IPS-18c (cell line): Measurements from ENCODE around the gene TCOF1.
"Not testable (repeated sequence)": the region's sequence is repeated elsewhere in the genome, so short reads cannot be mapped to it uniquely, and the experiment has no call there.

Source experiments
- H3K4me3 ChIP-seq: 2 replicates; pipeline ENCODE4 v1.7.0; 2013; ENCODE audit warnings: low read depth, mild to moderate bottlenecking, low read length, moderate library complexity; ENCODE audit not compliant: insufficient read depth
- H3K9me3 ChIP-seq: one replicate; pipeline ENCODE4 v1.6.1; 2013; ENCODE audit warnings: mild to moderate bottlenecking, low read length, moderate library complexity; ENCODE audit not compliant: control insufficient read depth, insufficient read depth

The TCOF1 gene

GRCh38 chr5:150422075-150422474 lies 64.6 kb downstream of the TCOF1 start:
- Histone ChIP-seq H3K4me3 (no peak overlapping the region), H3K9me3 (no peaks in the 10 kb centered on the region)

DNA sequence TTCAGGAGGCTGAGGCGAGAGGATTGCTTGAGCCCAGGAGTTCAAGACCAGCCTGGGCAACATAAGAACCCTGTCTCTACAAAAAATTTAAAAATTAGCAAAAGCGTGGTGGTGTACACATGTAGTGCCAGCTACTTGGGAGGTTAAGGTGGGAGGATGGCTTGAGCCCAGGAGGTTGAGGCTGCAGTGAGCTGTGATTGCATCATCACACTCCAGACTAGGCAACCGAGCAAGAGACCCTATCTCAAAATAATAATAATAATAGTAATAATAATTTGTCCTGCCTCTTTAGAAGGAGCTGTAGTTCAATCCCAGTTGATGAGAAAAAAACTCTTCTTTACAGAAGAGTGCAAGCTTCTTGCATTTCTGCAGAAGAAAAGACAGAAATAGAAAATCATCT lies 65.3 kb downstream of the TCOF1 start:
- H3K9me3 ChIP-seq = no peaks in the 10 kb centered on the region
- no peak overlapping the region for H3K4me3 ChIP-seq

DNA sequence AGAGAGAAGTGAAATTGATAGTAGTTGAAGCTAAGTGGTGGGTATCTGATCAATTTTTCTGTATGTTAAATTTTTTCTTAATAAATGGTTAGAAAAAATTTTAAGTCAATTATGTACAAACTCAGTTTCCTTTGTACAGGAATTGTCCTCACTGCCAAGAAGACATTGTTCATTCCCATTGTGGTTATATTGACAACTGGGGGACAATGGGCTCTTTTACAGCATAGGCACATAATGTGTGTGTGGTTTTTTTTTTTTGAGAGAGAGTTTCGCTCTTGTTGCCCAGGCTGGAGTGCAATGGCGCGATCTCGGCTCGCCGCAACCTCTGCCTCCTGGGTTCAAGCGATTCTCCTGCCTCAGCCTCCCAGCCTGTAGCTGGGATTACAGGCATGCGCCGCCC lies 68.7 kb downstream of the TCOF1 start:
- not testable (repeated sequence) for H3K4me3 ChIP-seq, H3K9me3 ChIP-seq

DNA sequence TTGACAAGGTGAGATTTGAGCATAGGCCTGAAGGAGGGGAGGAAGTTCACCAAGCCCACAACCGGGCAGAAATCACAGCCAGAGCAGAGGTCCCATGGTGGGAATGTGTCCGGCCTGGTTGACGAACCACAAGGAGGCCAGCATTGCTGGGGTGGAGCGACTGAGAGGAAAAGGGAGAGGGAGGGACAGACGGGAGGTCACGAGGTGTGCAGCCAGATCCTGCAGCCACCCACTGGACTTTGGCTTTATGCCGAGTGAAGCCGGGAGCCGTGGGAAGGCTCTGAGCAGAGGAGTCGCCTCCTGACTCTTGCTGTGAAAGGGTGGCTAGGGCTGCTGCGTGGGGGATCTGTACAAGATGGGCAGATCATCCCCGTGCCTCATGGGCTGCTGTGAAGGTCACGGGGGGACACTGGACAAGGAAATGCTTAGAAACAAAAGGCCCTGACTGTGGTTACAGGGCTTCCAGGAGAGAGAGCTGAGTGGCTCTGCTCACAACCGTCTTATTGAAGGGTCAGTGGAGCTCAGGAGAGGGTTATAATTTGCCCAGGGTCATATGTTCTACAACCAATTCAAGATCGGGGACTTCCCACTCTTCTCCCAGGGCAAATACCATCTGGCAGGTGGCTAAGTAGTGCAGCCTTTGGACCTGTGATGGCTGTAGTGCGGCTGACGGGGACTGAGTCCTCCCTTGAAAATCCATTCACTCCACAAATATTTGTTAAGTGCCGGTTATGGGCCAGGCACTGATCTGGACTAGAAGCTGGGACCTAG lies 70.8 kb downstream of the TCOF1 start:
- Histone ChIP-seq H3K9me3 (no peaks in the 10 kb centered on the region), H3K4me3 (no peak overlapping the region)

GRCh38 chr5:150428978-150429377 lies 71.5 kb downstream of the TCOF1 start:
- H3K9me3 ChIP-seq = no peaks in the 10 kb centered on the region
- H3K4me3 ChIP-seq = no peak overlapping the region

GRCh38 chr5:150429410-150429873 lies 71.9 kb downstream of the TCOF1 start:
- Histone ChIP-seq H3K9me3 (no peaks in the 10 kb centered on the region), H3K4me3 (no peak overlapping the region)

- no peak overlapping the region for H3K4me3 ChIP-seq
- no peaks in the 10 kb centered on the region for H3K9me3 ChIP-seq
These were observed 73.6 kb downstream of the TCOF1 start for GRCh38 chr5:150431048-150431447.

- no peak overlapping the region for H3K4me3 ChIP-seq
- H3K9me3 ChIP-seq = no peaks in the 10 kb centered on the region
These were observed 74.1 kb downstream of the TCOF1 start for GRCh38 chr5:150431574-150431973.

DNA sequence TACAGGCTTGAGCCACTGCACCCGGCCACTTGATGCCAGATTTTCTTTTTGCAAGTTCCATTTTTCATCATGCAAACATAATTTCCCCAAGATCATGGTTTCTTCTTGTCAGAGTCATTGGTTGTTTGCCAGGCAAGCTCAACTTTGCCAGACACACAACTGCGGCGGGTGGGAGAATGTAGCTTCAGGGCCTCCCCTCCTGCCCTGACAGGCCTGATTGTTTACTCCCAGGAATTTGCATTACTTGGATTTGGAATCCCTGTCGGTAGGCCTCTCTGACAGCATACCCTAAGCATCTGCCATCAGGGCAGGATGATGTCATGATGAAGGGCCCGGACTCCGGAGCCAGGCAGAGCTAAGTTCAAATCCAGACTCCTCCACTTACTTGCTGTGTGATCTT lies 77.0 kb downstream of the TCOF1 start:
- no peaks in the 10 kb centered on the region for H3K9me3 ChIP-seq
- no peak overlapping the region for H3K4me3 ChIP-seq

- Histone ChIP-seq H3K4me3 (no peak overlapping the region), H3K9me3 (no peaks in the 10 kb centered on the region)
These were observed 78.7 kb downstream of the TCOF1 start for GRCh38 chr5:150436141-150436680.

DNA sequence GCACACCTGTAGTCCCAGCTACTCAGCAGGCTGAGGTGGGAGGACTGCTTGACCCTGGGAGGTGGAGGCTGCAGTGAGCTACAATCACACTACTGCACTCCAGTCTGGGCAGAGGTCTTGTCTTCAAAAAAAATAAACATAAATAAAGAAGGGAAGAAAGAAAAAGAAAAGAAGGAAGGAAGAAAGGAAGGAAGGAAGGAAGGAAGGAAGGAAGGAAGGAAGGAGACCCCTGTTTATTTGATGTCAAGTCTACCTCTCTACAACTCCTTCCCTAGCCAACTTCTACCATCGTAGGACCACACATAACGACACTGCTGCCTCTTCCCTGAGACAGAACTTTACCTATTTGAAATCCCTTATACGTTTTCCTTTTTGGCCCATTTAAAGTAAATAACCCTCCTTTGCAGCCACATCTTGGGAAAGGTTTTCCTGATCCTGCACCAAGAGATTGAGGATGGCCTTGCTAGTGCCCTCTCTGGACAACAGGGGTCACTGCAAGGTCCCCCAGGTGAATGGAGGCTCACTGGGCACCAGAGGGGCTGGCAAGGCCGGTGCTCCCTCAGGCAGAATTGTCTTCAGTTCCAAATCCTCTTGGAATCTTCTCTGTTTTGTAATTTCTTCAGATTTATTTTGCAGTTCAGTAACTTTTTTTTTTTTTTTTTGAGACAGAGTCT lies 81.5 kb downstream of the TCOF1 start:
- H3K9me3 ChIP-seq = no peaks in the 10 kb centered on the region
- no peak overlapping the region for H3K4me3 ChIP-seq

DNA sequence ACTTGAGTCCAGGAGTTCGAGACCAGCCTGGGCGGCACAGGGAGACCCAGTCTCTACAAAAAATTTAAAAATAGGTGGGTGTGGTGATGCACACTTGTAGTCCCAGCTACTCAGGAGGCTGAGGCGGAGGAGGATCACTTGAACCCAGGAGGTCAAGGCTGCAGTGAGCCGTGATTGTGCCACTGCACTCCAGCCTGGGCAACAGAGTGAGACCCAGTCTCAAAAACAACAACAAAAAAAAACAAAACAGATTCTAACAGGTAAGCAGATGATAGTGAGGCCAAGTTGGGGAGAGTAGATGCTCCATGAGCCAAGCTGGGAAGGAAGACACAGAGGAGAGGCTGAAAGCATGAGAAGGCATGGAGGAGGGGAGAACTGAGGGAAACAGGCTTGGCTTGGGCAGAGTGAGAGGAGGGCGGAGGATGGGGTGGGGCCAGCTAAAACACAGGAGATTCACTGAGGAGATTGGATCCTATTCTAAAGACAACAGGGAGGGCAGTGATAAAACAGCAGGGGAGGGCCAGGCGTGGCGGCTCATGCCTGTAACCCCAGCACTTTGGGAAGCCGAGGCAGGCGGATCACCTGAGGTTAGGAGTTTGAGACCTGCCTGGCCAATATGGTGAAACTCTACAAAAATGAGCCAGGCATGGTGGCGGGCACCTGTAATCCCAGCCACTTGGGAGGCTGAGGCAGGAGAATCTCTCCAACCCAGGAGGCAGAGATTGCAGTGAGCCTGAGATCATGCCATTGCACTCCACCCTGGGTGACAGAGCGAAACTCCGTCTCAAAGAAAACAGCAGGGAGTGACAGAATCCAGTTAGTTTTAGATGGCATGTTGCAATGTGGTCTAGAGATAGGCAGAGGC lies 83.7 kb downstream of the TCOF1 start:
- no peaks in the 10 kb centered on the region for H3K9me3 ChIP-seq
- H3K4me3 ChIP-seq = no peak overlapping the region

GRCh38 chr5:150441813-150442698 lies 84.6 kb downstream of the TCOF1 start:
- no peak overlapping the region for H3K4me3 ChIP-seq
- H3K9me3 ChIP-seq = no peaks in the 10 kb centered on the region

DNA sequence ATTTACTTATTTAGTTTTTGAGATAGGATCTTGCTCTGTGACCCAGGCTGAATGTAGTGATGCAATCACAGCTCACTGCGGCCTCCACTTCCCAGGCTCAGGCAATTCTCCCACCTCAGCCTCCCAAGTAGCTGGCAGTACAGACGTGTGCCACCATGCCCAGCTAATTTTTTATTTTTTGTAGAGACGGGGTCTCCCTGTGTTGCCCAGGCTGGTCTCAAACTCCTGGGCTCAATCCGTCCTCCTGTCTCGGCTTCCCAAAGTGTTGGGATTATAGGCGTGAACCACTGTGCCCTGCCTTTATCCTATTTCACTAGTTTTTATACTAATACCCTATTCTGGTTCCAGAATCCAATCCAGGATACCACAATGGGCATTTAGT lies 85.2 kb downstream of the TCOF1 start:
- no peak overlapping the region for H3K4me3 ChIP-seq
- H3K9me3 ChIP-seq = no peaks in the 10 kb centered on the region

- no peaks in the 10 kb centered on the region for H3K9me3 ChIP-seq
These were observed 86.0 kb downstream of the TCOF1 start for GRCh38 chr5:150443242-150444075.

DNA sequence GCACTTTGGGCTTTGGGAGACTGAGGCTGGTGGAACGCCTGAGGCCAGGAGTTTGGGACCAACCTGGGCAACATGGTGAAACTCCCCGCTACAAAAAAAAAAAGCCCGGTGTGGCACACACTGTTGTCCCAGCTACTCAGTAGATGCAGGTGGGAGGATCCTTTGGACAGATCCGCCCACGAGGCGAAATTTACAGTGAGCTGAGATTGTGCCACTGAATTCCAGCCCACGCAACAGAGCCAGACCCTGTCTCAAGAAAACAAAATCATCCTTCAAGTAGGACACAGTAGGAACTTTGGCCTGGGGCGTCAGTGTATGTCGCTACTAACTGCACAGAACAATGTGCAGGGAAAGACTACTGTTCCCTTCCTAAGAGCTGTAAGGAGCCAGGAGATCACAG lies 87.3 kb downstream of the TCOF1 start:
- Histone ChIP-seq H3K9me3 (no peaks in the 10 kb centered on the region), H3K4me3 (no peak overlapping the region)

More at GRCh38 chr5:150443242-150444075, 86.0 kb downstream of the TCOF1 start:
- no peak overlapping the region for H3K4me3 ChIP-seq
